Colon (tissue), 2 donors: ENCODE data around the gene KIAA1755.

Experiments used
- FAIRE-seq: peaks from 2 replicates; lab custom pipeline; 2012; peaks lifted over from hg19 to GRCh38; lab: Jason Lieb, UNC
- donor health status: control.
- donor health status: control.

Gene KIAA1755

DNA sequence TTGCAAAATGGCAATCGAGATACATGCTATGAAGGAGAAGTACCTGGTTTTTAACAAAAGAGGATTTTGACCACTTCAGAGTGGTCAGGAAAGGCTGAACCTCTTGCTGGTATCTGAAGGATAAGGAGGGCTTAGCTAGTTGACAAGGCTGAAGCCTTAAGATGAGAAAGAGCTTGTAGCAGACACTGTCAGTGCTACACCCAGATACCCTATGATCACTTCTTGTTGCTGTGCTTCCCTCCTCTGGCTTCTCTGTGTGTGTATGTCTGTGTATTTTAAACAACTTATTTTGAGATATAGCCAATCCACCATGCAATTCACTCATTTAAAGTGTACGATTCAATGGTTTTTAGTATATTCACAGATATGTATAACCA, 56.6 kb downstream of the KIAA1755 start:
- FAIRE-seq = no peak

DNA sequence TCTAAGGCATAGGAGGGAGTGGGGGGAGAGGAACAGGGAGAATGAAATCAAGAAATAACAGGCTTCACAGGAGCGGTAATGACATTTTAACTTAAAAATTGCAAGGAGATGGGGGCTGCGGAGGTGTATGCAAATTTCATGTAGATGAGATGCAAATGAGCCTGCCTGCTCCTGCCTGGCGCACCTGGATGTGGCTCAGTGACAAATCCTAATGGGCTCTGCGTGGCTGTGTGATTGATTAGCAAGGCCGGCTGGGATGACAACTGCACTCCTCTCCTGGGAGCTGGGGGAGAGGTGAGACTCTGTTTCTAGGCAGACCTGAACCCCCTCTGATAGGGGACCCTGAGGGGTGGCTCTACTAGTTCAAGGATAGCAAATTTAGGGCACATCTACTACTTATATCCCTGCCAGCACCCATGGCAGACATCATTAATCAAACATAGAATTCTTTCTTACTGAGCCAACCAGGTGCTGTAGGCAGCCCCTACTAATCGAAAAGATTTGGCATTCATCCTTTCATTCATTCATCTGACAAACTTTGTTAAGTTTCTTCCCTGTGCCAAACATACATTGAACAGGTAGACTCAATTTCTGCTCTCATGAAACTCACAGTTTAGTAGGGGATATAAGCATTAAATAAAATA, 57.1 kb downstream of the KIAA1755 start:
- no peak for FAIRE-seq

DNA sequence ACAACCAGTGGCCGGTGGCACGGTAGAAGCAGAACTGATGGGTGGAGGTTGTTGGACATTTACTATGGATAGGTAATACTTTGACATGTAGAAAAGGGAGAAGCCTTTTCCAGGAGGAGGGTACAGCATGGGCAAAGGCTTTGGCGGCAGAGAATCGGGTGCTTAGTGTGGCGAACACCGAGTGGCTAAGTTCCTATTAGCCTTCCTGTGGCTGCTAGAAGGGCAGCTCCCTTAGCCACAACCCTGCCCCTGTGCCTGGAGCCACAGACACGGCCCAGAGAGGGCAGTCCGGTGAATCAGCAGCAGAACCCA, 57.6 kb downstream of the KIAA1755 start:
- no peak for FAIRE-seq

DNA sequence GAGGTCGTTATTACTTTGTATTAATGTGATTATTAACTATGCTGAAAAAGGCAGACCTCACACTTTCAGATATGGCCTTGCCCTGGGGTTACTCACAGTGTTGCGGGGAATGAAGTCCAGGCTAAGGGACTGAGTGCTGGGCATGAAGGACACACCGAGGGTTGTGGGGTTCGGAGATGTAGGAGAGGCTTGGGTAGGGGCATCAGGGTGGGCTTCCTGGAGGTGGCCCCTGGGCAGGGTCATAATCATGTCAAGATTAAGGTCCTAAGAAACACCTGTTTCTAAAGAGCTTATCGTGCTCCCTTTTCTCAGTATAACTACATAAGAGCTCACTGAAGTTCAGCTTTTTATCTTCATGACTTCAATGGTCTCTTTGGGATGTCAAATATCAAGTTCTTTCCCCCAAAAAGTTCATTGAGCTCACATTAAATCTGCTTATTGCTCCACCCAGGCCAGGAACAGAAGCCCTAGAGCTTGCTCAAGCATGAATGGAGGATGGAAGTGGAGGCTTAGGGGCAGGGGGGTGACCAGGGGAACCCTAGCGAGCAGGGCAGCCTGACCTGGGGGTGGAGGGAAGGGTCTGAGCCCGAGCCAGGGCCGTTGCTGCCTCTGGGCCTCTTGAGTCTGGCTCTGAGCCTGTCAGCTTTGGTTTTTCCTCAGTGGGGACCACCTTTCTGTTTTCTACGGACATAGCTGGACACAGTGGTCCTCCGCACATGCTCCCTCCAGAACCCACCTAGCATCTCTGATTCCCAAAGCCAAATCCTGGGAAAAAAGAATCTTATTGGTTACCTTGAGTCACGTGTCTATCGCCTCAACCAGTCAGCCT, 58.2 kb downstream of the KIAA1755 start:
- FAIRE-seq = no peak

DNA sequence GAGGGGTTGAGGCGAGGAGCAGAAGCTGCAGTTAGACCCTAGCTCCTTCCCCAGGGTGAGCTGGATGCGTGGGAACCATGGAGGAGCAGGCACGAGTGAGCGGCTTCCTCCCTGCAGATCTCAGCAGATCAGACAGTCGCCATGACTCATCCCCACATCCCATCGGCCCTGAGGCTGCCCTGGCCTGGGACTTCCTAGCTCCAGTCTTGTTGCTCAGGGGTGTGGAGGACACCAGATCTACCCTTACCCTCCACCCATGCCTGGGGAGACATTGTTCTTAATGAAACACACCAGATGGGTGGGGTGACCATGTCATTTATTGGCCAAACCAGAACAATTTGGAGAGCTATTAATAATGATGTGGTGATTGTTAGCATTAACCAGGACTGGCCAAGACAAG, 59.2 kb downstream of the KIAA1755 start:
- FAIRE-seq = no peak

DNA sequence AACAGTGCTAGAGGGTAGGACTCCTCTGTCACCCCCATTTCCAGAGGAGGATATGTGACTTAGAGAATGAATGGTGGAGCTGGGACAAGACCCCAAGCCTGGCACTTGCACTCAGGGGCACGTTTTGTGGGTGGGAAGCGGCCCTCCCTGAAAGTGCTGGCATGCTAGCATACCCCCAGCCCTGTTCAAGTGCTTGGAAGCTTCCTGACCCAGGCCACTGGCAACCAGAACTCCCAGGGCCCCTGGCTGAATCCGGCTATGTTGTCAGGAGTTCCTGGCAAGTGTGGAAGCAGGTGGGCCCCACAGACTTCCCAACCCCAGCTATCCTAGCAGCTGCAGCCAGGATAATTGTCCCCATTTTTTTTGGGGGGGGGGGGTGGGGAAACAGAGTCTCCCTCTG, 59.9 kb downstream of the KIAA1755 start:
- no peak for FAIRE-seq

DNA sequence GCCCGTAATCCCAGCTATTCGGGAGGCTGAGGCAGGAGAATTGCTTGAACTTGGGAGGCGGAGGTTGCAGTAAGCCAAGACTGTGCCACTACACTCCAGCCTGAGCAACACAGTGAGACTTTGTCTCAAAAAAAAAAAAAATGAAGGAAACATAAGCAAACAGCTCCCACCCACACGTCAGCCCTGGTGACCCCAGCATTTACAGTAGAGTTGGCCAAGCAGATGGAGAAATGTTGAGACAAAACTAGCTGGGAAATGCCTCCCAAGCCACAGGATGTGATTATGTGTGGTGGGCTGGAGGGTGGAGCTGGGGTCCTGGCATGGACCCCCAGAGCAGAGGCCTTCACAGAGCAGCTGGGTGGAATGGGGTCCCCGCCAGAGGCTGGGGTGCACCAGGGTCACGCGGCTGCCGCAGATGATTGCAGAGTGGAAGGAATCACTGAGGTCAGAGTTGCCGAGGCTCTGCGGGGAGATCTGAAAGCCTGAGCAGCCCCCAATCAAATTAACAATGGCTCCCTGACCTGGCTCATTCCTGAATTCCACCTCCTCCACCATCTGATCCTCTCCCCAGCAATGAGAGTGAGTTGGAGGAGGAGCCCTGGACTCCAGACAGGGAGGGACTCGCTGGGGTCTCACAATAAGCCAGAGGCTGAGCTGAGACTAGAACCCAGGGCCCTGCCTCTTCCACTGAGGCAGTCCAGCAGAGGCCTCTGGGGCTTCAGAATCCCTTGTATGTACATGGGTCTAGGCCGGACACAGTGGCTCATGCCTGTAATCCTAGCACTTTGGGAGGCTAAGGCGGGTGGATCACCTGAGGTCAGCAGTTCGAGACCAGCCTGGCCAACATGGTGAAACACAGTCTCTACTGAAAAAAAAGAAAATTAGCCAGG, 60.8 kb downstream of the KIAA1755 start:
- no peak for FAIRE-seq

DNA sequence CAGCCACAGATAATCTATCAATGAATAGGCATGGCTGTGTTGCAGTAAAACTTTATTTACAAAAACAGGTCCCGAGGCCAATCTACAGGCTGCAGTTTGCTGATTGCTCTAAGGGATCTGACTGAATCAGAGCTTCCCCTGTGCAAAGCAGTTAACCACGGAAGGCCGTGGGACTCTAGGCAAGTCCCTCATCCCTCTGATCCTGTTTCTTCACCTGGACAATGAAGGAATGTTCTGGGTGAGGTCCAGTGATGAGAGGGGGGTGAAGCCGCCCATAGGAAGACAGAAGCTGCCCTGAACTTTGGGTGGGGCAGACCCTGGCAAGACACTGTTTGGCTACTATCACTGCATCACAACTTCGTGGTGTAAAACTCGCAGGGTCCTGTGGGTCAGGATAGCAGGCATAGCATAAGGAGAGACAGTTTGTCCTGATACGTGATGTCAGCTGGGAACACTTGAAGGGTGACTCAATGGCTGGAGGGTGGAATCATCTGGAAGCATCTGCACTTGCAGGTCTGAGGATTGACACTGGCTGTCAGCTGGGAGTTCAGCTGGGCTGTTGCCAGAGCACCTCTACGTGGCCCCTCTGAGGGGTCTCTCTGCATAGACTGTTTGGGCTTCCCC, 62.2 kb downstream of the KIAA1755 start:
- FAIRE-seq = no peak

DNA sequence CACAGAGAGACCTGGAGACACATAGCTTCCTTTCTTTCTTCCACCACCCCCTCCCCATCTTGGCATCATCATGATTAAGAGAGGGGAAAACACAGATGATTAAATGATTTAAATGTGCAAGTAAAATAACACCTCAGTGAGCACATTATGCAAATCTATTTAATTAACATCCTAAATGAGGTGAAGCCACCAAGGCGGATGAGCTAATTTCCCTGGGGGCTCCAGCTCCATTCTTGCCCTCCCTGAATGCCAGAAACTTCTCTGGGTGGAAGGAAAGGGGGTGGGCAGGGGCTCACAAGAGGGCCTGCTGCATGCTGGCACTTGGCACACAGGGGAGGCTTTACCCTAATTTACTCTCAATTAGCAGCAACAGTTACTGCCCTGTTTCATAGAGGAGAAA, 62.9 kb downstream of the KIAA1755 start:
- FAIRE-seq = no peak

DNA sequence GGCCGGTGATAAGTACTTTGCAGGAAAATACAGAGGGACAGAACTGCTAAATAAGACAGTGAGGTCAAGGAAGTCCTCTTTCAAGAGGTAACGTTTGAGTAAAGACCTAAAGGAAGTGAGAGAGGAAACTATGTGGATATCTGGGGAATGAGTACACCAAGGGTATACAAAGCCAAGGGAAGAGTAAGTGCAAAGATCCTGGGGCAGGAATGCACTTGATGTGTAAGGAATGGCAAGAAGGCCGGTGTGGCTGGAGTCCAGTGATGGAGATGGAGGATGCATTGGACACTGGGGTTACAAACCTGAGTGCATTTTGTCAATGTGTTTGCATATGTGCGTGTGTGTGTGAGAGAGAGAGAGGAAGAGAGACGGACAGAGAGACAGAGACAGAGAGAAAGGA, 63.3 kb downstream of the KIAA1755 start:
- FAIRE-seq = no peak

DNA sequence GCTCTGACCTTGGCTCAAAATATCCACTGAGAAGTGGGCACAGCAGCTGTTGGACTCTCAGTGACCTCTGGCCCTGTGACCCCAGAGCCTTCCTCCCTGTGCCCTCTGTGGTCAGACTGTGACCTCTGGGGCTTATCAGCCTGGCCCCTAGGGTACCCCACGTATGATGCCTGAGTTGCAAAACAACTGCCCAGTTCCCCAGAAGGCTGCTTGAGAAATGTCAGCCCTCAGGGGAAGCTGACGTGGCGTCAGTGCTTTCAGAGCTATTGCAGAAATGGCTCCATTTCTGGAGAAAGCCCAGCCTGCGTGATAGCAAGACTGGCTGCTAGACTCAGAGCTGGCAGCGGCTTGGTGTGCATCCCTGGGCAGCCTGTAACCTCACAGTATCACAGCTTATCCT, 63.9 kb downstream of the KIAA1755 start:
- FAIRE-seq = no peak

DNA sequence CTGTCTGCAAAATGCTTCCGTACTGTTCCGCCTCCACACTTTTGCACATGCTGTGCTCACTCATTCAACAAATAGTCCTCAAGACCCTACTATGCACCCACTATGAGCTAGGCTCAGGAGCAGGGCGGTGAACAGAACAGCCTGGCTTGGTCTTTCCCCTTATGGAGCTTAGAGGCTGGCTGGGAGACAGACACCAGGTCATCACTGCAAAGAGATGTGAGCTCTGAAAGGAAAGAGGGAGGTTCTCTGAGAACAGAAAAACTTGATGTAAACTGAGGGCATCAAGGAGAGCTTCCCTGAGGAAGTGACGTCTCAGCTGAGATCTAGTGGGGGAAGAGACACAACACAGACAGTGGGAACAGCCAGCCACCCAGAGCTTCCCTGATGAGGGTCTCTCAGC, 64.5 kb downstream of the KIAA1755 start:
- FAIRE-seq = no peak

DNA sequence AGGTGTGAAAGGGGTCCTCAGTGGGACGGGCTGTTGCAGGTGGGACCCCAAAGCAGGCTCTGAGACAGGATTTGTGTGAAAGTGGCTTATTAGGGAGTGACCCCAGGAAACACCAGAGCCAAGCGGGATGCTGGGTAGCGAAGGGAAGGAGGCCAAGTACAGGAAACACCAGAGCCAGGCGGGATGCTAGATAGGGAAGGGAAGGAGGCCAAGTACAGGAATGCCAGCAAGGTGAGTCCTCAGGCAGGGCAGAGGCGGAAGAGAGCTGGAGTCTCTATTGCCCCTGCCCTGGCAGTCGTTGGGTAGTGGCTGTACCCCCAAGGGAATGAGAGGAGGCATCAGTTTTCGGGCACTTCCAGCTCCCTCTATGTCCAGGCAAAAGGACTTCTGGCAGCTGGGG, 65.0 kb downstream of the KIAA1755 start:
- no peak for FAIRE-seq

DNA sequence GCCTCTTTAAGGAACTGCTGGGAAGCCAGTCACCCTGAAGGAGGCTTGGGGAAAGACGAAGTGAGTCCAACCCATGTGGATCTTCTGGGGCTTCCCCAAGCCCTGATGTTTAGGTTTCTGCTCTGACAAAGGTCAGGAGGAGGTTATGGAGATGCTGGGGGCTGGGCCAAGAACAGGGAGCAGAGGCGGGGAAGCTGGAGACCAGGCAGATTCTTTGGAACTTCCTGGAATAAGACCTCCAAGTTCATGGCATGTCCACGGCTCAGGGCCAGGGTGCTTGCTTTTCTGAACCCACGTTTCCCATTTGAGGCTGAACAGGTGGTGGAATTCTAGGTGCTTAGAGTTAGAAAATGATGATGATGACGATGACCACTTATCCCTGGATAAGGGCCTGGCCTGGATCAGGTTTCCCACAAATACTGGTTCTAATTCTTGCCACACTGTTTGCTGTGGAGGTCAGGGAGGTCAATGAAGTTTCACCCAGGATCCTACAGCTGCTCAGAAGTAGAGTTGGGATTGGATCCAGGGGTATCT, 65.5 kb downstream of the KIAA1755 start:
- FAIRE-seq = no peak

DNA sequence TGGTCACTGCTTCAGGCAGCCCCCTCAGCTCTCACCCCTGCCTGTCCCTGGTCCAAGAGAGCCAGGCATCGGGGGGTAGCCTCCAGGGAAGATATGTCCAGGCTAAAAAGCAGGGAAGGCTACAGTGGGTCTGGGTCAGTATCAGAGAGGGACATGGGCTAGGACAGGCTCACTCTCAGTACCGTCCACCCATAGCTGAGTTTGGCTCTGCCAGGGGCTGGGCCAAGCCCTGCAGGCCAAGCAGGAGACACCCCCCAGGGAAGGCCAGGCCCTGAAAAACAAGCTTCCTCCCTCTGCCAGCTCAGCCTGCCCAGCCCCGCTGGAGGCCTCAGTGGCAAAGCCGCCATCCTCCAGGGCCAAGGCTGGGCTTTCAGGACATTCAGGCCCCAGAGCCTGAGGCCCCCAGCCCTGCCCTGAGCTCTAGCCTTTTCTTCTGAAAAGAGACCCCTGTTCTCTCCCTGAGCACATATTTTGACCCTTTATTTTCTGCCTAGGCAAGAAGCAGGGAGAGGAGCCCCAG, 66.9 kb downstream of the KIAA1755 start:
- no peak for FAIRE-seq

DNA sequence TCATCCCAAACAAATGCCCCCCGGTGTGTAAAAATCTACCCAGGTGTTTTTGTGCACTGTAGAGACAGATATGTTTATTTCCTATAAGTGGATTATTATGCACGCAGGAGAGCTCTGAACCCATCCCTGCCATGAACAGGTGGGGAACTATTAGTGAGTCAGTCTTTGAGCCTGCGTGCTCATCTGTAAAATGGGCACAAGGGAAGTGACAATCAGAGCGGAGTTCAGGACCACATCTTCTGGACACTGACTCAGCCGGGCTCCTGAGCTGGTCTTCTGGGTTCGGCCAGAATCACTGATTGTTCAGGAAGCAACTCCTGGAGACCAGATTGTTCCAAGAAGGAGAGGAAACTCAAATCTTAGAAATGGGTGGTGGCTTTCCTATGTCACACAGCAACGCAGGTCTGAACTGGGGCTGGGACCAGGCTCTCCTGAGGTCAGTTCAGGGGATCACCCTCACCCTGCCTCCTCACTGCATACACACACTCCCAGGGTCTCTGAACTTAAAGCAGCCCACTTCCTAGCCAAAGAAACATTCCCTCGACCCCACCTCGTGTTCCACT, 68.1 kb downstream of the KIAA1755 start:
- no peak for FAIRE-seq

DNA sequence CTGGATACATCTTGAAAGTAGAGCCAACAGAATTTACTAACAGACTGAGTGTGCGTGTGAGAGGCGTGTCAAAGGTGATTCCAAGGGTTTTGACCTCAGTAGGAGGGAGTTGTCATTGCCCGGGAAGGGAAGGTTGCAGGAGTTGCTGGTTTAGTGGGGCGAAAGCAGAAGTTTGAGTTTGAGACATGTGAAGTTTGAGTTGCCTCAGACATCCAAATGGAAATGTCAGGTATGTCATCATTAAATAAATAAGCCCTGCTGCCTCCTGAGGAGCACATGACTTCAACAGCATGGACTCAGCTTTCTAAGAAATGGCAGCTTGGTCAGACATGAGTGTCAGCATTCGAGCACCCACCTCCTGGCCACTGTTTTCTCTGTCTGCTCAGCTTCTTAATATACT, 68.9 kb downstream of the KIAA1755 start:
- no peak for FAIRE-seq

DNA sequence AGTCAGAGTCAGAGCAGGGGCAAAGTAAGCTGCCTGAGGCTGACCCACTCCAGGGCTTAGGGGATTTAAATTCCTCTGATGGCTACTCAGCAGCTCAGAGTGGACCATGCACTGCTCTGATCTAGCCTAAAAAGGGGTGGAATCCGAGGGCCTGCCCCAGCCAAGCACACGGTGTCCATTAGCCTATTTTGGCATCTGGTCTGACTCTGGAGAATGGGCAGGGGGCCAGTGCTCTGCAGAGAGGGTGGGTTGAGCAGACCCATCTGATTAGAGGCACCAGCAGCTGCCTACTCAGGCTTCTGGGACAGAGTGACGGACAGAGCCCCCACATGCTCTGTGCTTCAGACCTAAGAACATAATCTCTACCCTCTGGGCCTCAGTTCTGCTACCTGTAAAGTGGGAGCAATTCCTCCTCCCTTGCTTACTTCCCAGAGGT, 69.6 kb downstream of the KIAA1755 start:
- FAIRE-seq = no peak

DNA sequence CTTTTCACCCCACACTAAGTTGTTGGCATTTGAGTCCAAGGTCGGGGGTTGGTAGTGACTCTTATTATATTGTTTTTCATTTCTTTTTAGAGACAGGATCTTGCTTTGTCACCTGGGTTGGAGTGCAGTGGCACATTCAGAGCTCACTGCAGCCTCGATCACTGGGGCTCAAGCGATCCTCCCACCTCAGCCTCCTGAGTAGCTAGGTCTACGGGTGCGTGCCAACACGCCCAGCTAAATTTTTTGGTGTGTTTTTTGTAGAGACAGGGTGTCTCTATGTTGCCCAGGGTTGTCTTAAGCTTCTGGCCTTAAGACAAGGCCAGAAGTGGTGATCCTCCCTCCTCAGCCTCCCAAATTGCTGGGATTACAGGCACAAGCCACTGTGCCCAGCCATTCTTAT, 70.4 kb downstream of the KIAA1755 start:
- FAIRE-seq = no peak

DNA sequence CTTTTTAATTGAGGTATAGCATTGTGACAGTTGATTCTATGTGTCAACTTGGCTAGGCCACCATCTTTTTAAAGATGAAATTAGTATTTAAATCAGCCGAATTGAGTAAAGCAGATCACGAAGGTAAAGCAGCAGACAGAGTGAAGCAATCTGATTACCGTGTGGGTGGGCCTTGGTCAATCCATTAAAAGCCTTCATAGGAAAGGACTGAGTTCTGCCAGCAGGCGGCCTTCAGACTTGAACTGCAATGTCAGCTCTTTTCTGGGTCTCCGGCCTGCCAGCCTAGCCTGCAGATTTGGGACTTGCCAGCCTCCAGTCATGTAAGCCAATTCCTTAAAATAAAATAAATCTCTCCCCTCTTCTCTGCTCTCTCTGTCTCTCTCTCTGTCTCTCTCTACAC, 73.0 kb downstream of the KIAA1755 start:
- FAIRE-seq = no peak

DNA sequence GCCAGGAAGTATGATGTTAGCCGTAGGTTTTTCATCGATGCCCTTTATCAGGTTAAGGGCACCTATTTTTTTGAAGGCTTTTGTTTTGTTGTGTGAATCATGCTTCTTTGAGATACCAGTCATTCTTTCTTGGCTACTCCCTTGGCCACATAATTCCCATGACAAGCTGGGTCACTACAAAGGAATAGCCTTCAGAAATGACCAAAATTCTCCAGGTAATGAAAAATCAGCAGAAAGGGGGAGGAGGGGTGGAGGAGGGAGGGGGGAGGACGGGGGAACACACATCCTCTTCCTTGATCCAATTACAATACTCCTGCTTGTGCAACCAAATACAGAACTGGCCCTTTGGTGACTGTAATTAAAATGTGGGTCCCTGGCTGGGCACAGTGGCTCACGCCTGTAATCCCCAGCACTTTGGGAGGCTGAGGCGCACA, 73.7 kb downstream of the KIAA1755 start:
- FAIRE-seq = no peak

DNA sequence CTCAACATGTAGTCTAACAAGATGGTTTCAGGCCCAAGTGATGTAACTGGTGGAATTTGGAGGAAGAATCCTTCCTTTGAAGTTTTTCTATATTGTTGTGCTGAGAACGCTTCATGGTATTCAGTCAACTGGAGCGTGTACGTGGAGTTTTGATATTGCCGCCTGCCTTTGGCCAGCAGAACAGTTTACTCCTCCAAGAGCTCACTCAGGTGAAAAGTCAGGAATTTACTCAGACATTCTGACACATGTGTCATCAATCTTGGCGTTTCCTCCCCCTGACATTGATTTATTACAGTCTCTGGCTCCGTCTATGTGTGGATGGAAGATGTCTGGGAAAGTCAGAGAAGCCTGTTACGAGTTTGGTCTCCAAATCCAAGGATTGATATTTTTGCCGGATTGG, 76.4 kb downstream of the KIAA1755 start:
- no peak for FAIRE-seq
